DOHH2 (cell line): ENCODE measurements around the gene CLCN4.

Experiments
- CTCF ChIP-seq: fragments of 200-600 bp; sonication (generic); IDR thresholded peaks from one replicate; pipeline ENCODE4 v1.5.1; 2014; ENCODE audit warnings: antibody characterized with exemption, mild to moderate bottlenecking, low read depth, low read length; ENCODE audit not compliant: poor library complexity, severe bottlenecking
- EZH2phosphoT487 ChIP-seq: fragments of 200-600 bp; sonication (generic); IDR thresholded peaks from 2 replicates; pipeline ENCODE4 v1.6.1; 2017; ENCODE audit warnings: borderline replicate concordance, mild to moderate bottlenecking, antibody characterized with exemption, low read length, moderate library complexity, mixed read lengths

- TF ChIP-seq CTCF (no peak), EZH2phosphoT487 (no peak)
Measured at GRCh38 chrX:10169175-10169574, 12.4 kb downstream of the CLCN4 start.
